ENCODE data around the gene TSPAN7. TPM values are rescaled to one million over a fixed set of nuclear protein-coding genes. Genes with fewer than 3 reads are reported as not detected.

TSPAN7 gene
- total RNA-seq, 1 experiment from 2014 or later = not detected

DNA sequence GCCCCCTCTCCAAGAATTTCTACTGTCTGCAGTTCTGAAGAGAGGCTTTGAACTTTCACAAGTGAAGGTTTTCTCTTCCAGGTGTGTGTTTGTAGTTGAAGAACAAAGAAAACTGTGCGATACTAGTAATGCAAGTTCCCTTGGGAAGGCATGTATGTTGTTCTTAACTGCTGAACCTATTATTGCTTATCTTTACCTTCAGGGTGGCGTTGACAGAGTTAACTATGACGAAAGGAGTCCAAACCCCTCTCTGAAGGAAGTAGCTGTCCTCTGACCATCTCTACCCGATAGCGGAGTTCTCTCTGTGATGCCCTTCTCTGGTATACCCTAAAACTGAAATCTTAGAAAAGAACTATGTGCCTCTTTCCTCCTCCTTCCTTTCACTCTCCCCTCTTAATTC is 79.9 kb downstream of the TSPAN7 start:
- intact Hi-C loops (cut with micrococcal nuclease; ENCODE audit: unreplicated experiment) = no loop called here
- no peak overlapping the region for H2AFZ ChIP-seq
- no peaks in the 10 kb centered on the region for H3K79me2 ChIP-seq (ENCODE audit: low read depth)
- no peaks in the 10 kb centered on the region for H3K9me2 ChIP-seq (ENCODE audit: insufficient read depth)
- no peaks in the 10 kb centered on the region for H3K27me3 ChIP-seq (ENCODE audit: insufficient read depth, low read depth)
- no peaks in the 10 kb centered on the region for H3F3A ChIP-seq (ENCODE audit: insufficient read depth, low read depth)
- no TSS peak for BruUV-seq (replicated peaks)
- no peaks in the 10 kb centered on the region for H3K4me1 ChIP-seq (replicated peaks; ENCODE audit: insufficient read depth)
- H3K9me3 ChIP-seq (ENCODE audit: insufficient read depth, low read depth) = no peaks in the 10 kb centered on the region
- H3K36me3 ChIP-seq (ENCODE audit: low read depth) = no peaks in the 10 kb centered on the region
- no peak overlapping the region for H3K4me2 ChIP-seq
- ChIA-PET CTCF (no interaction called here), POLR2A (ENCODE audit: unreplicated experiment) (no interaction called here)
- no peaks in the 10 kb centered on the region for H4K20me1 ChIP-seq (ENCODE audit: insufficient read depth)
- no peak overlapping the region for H3K4me3 ChIP-seq
- TF ChIP-seq, protein P1, sequence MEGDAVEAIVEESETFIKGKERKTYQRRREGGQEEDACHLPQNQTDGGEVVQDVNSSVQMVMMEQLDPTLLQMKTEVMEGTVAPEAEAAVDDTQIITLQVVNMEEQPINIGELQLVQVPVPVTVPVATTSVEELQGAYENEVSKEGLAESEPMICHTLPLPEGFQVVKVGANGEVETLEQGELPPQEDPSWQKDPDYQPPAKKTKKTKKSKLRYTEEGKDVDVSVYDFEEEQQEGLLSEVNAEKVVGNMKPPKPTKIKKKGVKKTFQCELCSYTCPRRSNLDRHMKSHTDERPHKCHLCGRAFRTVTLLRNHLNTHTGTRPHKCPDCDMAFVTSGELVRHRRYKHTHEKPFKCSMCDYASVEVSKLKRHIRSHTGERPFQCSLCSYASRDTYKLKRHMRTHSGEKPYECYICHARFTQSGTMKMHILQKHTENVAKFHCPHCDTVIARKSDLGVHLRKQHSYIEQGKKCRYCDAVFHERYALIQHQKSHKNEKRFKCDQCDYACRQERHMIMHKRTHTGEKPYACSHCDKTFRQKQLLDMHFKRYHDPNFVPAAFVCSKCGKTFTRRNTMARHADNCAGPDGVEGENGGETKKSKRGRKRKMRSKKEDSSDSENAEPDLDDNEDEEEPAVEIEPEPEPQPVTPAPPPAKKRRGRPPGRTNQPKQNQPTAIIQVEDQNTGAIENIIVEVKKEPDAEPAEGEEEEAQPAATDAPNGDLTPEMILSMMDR (conservative IDR thresholded peaks at IDR 0.05) = no peak
- no peak for TF ChIP-seq EZH2 (IDR thresholded peaks at IDR 0.05; ENCODE audit: low read depth)
- DNase-seq = no peak
- H3K27ac ChIP-seq = no peak overlapping the region

DNA sequence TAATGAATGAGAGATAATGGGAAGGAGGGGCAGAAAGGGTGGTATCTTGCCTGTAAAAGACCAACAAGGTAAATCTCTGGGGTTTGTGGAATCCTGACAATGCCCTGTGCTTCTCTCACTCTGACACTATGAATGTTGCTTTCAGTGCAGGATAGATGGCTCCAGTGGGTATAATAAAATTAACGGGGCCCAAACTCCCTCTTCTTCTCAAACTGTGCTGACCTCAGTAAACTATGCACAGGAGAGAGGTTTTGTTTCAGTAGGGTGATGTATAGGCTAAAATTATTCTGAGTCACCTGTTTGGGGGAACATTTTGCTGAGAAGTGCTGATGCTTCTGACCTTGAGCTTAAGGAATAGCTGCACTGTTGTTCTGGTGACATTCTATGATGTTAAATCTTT is 82.6 kb downstream of the TSPAN7 start:
- Histone ChIP-seq H3K4me3 (no peak overlapping the region), H3K27ac (no peak overlapping the region), H2AFZ (no peak overlapping the region), H3K4me1 (replicated peaks; ENCODE audit: insufficient read depth) (no peaks in the 10 kb centered on the region), H3K27me3 (ENCODE audit: insufficient read depth, low read depth) (no peaks in the 10 kb centered on the region), H3K9me3 (ENCODE audit: insufficient read depth, low read depth) (no peaks in the 10 kb centered on the region), H3K4me2 (no peak overlapping the region), H3F3A (ENCODE audit: insufficient read depth, low read depth) (no peaks in the 10 kb centered on the region), H3K36me3 (ENCODE audit: low read depth) (no peaks in the 10 kb centered on the region), H4K20me1 (ENCODE audit: insufficient read depth) (no peaks in the 10 kb centered on the region), H3K9me2 (ENCODE audit: insufficient read depth) (no peaks in the 10 kb centered on the region), H3K79me2 (ENCODE audit: low read depth) (no peaks in the 10 kb centered on the region)
- intact Hi-C loops (cut with micrococcal nuclease; ENCODE audit: unreplicated experiment) = no loop called here
- no peak for DNase-seq
- TF ChIP-seq, protein P1 (conservative IDR thresholded peaks at IDR 0.05) = no peak
- ChIA-PET POLR2A (ENCODE audit: unreplicated experiment) (no interaction called here), CTCF (no interaction called here)
- BruUV-seq (replicated peaks) = no TSS peak

DNA sequence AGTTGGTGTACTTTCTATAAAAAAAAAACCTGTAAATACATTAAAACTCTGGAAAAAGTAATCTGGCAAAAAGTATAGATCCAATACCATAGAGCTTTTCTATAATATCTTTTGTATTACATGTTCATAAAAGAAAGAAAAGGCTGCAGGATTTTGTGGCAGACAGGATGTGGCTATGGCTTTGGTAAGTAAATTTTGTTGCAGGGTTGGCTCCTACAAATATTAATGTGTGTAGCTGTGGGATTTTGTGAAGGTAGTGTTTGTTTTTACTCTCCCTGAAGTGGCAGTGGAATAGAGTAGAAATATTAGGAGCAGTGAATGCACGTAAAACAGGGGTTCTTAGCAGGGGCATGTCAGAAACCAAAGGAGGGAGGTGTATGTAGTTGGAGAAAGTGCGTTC is 84.8 kb downstream of the TSPAN7 start:
- POLR2A ChIA-PET (ENCODE audit: unreplicated experiment) = no interaction called here
- no peak for DNase-seq

More for the DNA sequence above, 84.8 kb downstream of the TSPAN7 start:
- H3F3A ChIP-seq (ENCODE audit: insufficient read depth, low read depth) = no peaks in the 10 kb centered on the region
- no peaks in the 10 kb centered on the region for H3K27me3 ChIP-seq (ENCODE audit: insufficient read depth, low read depth)
- CTCF ChIA-PET = no interaction called here
- H3K9me2 ChIP-seq (ENCODE audit: insufficient read depth) = no peaks in the 10 kb centered on the region
- no peak overlapping the region for H3K4me2 ChIP-seq
- no peaks in the 10 kb centered on the region for H3K4me1 ChIP-seq (replicated peaks; ENCODE audit: insufficient read depth)
- intact Hi-C loops (cut with micrococcal nuclease; ENCODE audit: unreplicated experiment) = no loop called here
- H2AFZ ChIP-seq = no peak overlapping the region
- H3K79me2 ChIP-seq (ENCODE audit: low read depth) = no peaks in the 10 kb centered on the region
- H3K4me3 ChIP-seq = no peak overlapping the region
- H3K27ac ChIP-seq = no peak overlapping the region
- no peaks in the 10 kb centered on the region for H3K9me3 ChIP-seq (ENCODE audit: insufficient read depth, low read depth)
- H3K36me3 ChIP-seq (ENCODE audit: low read depth) = no peaks in the 10 kb centered on the region
- no peaks in the 10 kb centered on the region for H4K20me1 ChIP-seq (ENCODE audit: insufficient read depth)
- TF ChIP-seq, protein P1 (conservative IDR thresholded peaks at IDR 0.05) = no peak
- no peak for TF ChIP-seq EZH2 (IDR thresholded peaks at IDR 0.05; ENCODE audit: low read depth)
- BruUV-seq (replicated peaks) = no TSS peak
